Myocyte (in vitro differentiated cells): ENCODE results near the gene RENBP. TPM values are rescaled to one million over a fixed set of nuclear protein-coding genes. Genes with fewer than 3 reads are reported as not detected.
A peak's percentile ranks its signal among the peaks of the same experiment; 100 is the strongest.

ENCODE experiments used
- DNase-seq: peaks from one replicate; pipeline ENCODE4 v3.0.0-alpha.2; 2012; ENCODE audit warnings: low read depth
- total RNA-seq: library from RNA; depleted of rRNA; stranded (reverse); fragments of >200 nt; gene quantifications from 2 replicates; pipeline ENCODE4 v1.2.3, GENCODE V29; 2014

Gene RENBP
- total RNA-seq, 1 donor from 2014 or later, result 2.7 TPM

DNA sequence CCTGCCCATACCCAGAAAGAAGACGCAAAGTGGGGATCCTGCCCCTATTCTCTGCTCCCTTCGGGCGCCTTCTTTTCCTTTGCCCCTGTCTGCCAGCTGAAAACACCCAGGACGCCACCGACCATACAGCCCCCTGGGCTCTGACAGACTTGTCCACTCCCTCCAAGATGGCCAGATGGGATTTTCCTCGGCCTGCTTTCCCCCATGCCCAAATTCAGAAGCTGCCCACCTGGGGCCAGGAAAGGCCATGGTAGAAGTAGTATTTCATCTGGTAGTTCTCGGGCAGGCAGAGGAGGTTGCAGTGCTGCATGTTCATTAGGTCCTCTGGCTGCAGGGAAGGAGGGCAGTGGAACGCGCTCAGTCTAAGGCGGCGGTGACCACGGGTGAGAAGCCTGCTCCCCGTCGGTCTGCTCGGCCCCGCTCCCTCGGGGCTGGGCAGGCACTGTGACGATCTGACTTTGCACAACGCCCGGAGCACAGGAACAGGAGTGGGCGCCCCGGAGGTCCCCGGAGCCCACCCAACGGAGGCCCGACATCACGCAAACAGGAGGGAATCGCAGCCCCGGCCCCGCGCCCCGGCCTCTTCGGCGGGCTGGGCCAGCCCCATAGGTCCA is 10.2 kb downstream of the RENBP start:
- no peak for DNase-seq

DNA sequence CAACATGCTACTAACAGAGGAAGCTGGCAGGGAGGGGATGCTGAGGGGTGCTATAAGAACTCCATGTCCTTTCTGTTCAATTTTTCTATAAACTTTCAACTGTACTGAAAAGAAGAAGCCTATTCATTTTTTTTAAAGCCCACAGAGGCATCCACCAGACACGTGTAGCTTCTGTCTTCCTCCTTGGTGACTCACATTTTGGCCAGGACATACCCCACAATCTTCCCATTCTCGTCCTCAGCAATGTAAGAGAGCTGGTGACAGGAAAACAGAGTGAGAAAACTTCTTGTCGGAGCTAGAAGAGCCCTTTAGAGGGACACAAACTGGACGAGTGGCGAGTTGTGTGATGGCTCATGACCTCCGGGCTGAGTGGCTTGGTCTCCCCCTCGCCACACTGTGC is 10.7 kb downstream of the RENBP start:
- peak; percentile 27 for DNase-seq

DNA sequence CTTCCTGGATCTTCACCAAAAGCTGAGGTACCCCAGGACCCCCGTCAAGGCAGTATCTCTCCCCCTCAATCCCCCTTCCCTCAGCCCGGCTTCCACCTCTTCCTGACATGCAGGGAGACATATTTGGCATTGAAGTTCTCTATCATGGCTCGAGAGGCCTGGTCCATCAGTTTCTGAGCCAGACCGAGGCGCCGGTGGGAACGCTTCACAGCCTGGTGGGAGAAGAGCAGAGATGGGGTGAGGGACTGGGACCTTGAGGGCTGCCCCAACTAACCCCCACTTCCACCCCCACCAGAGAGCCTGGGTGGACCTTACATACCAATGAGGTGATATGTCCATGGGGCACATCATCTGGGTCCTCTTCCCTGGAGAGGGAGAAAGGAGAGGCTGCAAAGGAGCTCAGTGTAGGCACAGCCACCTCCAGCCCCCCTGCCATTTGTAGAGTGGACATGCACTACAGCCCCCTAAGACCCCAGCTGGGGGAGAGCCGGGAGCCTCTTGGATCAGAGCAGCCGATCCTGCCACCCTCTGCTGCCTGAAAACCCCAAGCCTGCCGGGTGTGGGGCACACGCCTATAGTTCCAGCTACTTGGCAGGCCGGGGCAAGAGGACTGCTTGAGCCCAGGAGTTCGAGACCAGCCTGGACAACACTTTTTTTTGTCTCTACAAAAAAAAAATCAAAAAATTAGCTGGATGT is 12.1 kb downstream of the RENBP start:
- no peak for DNase-seq

DNA sequence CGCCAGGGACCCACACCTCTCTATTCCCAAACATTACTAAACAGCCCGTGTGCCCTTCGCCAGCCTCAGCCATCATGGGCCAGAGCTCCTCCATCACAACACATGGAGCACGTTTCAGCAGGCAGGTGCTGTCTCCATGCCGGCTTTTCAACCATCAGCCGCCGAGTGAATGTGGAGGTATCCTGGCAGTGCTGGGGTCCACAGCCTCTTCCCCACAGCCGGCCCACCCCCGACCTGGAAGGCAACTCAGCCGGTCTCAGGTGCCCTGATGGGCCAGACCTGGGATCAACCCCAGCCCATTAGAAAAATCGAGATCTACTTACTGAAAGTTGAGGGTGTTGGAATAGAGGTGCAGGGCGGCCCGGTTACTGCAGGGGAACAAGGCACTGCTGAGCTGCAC is 12.7 kb downstream of the RENBP start:
- no peak for DNase-seq

DNA sequence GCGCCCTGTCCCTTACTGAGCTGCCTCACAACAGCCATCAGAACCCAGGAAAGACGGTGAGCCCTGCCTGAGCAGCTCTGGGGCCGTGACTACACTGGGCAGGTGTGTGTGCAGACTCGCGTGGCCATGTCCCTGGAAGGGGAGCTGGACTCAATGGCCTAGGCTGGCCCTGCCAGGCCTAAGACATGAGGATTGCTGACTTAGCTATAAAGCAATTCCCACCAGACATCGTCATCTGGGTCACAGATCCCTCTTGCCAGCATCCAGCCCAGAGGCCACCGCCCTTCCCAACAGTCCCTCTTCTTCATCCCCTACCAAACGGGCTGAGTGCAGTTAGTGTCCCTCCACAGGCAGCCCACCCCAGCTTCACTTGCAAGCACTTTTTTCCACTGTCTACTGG is 13.3 kb downstream of the RENBP start:
- no peak for DNase-seq

DNA sequence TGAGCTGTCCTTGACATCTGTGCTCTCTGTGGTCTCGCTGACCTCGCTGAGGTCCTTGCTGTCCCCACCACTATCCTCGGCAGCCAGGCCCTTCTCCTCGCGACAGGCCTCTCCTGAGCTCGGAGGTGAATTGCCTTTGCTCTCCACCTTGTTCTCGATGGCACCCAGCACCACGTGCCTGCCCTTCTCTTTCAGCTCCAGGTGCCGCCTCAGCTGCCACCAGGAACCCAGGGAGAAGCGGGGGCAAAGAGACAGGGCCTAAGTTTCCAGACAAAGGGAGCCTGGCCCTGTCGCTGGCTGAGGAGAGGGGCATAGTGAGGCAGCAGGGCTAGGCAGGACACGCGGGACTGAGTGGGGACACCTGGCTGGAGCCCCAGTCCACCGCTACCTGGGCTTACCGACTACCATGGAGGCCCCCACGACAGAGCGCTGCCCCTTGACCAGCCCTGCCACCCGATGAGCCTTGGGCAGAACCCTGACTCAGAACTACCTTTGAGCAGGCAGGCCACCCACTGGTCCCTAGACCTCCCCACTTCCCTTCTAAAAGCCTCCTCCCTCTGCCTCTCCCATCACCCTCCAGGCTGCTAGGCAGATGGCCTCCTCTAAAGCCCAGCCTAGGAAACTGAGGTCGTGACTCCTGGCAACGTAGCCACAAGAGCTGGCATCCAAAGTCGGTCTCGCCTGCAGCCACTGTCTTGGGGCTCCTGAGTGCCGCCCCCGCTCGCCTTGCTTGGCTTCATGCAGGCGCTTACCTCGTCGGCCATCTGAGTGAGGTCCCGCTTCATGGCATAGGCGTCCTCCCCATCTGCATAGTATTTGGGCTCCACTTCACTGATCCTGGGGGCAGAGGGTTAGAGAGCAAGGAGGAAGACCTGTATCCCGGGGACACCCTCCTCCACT is 14.2 kb downstream of the RENBP start:
- DNase-seq, result no peak

DNA sequence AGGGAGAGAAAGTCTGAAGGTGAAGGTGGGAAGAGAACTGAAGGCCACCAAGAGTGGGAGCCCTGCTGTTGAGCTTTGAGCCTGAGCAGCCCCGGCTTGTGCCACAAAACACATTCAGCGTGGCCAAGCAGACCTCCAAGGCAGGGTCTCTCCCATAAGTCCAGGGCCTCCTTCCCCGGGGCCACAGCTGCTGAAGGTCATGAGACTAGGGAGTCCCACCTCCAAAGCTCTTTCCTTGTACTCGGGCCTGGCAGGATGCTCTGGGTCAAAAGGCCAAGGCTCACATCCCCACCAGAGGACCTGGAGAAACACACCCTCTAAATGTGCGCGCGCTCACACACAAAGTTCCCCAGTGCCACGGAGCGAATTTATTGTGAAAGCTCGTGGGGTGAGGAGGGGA is 14.9 kb downstream of the RENBP start:
- no peak for DNase-seq

DNA sequence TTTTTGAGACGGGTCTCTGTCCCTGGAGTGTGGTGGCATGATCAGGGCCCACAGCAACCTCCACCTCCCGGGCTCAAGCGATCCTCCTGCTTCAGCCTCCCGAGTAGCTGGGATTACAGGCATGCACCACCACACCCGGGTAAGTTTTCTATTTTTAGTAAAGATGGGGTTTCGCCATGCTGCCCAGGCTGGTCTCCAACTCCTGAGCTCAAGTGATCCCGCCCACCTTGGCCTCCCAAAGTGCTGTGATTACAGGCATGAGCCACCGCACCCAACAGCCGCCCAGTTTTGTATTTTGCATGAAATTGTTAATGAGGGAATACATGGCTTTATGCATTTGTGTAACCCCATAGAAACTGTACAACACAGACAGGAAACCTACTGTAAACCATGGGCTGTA is 15.6 kb downstream of the RENBP start:
- DNase-seq, result no peak

DNA sequence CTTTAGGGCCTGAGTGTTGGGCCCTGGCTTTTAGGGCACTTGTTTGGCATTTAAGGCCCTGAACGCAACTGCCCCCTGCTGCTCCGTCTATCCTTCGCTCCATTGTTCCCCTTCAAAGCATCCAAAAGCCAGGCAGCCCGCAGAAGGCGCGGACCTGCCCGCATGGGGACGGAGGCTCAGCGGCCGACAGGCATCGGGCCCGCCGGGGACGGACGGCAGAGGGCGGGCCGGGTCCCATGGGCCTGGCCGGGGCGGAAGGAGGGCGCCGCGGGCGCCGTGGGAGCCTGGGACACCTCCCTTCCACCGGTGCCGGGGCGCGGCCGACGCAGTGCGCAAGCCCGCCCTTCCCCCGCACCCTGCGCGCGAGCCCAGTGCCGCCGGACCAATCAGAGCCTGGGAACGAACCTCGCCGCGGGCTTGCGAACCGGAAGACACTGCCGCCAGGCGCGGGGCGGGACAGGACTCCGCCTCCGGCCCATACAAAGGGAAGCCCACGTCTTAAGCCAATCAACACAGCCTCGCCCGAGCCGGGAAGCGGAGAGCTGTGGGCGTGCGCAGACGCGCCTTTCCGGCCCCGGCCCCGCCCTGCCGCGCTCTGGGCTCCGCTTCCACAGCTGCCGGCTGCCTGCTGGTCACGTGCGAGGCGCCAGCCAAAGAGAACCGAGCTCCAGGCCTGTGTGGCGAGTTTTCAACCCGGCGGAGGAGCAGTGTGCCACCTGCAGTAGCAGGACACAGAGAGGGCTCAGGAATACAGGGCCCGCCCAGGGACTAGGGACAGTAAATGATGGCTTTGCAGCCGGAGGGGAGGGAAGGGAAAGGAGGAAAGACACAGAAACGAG is 16.3 kb downstream of the RENBP start:
- peak; percentile 96 for DNase-seq

DNA sequence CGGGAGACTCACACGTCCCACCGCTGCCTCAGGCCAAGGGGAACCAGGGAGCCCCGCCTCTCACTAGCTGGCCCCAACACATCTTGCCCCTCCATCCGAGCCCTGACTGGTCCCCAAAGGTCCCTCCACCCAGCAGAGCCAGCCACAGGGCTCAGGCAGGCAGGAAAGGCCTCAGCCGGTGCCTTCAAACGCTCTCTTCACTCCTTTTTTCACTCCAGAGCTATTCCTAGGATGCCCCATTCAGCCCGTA is 16.8 kb downstream of the RENBP start:
- no peak for DNase-seq

DNA sequence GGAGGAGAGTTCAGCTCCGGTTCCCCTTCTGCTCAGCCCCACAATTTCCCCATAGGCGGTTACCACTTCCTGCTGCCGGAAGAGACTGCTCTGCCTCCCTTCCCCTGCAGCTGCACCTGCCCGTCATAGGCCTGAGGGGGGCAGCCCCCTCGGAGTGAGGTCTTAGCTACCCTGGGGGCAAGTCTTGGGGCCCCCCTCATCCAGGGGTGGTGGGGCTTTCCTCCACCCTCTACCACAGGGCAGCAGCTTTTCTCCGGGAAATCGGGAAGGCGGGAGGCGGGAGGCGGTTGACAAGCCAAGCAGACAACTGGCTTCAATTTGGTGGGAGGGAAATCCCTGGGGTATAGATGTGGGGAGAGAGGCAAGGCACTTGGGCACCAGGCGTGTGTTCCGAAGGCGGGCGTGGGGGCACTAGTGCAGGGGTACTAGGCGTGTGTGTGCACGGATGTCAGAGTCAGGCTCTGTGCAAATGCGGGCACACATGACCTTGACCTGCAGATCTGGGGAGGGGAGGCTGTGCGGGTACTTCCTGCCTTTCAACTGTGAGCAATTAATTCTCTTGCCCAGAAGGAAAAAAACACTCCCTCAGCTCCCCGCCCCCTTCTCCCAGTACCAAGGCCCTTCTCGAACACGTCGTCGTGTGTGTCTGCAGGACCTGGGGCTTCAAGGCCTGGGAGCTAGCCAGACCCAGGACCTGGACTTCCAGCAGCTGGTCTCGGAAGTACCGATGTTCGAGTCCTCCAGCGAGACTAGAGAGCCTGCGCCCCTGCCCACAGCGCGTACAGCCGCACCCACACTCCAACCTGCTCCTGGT is 17.4 kb downstream of the RENBP start:
- DNase-seq, result peak; percentile 63

DNA sequence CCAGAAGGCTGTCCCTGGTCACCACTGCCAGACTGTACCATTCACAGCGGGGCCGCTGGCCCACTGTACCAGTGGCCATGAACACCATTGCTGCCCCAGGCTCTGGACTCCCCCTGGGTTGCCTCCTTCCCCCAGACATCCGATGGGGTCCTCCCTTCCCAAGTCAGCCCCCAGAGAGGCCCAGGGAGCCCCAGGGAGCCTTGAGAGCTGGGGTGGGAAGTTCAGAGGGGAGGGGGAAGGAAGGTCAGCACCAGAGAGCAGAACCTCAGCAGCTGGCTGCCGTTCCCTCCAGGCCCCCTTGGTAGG is 17.9 kb downstream of the RENBP start:
- no peak for DNase-seq

DNA sequence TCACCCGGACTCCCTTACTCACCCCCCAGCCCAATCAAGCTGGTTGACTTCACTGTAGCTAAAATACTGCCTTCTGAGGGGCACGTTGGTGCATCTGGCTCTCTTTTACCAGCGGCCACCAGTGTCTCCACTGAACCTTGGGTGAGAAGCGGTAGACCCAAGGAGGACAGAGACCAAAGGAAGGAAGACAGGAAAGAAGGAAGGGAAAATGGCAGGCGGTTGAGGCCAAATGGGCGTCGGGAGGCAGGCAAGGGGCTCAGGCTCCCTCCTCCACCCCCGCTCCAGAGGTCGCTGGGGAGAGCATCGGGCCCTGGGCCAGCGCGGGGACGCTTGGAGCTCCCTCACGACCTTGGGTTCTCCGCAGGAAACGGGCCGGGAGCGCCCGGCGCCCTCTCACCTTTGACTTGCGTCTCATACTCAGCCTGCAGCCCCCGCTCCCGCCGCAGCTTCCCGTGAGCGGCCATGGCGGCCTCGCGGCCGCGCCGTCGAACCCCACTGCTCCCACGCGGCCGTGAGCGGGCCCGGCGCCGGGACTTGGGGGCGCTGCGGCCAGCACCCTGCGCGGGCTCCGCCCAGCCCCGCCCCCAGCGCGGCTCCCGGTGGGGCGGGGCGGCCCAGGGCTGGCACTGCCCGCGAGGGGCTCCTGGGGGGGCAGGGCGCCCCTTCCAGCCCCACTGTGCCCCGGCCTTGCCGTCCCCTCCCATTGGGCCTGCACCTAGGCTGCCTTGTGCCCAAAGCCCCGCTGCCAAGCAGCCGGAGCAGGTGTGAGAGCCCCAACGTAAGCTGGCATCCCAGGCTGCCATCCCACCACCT is 18.5 kb downstream of the RENBP start, which contains the start of gene ARHGAP4:
ARHGAP4 (minus strand) TSS at position 526 of the 813 bp plus-strand sequence; CDS start at position 464, 62 bp downstream.
- DNase-seq, result no peak

DNA sequence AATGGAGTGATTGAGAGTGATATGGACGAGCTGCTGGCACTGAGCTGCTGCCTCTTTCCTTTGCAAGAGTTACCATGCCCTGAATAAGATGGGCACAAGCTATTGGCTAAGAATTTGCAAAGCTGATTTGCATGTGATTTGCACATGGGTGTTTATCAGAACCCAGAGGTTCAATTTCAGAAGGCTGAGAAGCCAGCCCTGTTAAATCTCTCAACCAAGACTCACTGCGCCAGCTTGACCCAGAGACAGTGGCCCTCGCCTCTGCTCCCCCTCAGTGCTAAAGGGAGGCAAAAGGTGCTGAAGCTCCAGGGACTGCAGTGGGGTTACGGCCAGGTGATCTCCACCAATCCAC is 19.1 kb downstream of the RENBP start:
- no peak for DNase-seq

DNA sequence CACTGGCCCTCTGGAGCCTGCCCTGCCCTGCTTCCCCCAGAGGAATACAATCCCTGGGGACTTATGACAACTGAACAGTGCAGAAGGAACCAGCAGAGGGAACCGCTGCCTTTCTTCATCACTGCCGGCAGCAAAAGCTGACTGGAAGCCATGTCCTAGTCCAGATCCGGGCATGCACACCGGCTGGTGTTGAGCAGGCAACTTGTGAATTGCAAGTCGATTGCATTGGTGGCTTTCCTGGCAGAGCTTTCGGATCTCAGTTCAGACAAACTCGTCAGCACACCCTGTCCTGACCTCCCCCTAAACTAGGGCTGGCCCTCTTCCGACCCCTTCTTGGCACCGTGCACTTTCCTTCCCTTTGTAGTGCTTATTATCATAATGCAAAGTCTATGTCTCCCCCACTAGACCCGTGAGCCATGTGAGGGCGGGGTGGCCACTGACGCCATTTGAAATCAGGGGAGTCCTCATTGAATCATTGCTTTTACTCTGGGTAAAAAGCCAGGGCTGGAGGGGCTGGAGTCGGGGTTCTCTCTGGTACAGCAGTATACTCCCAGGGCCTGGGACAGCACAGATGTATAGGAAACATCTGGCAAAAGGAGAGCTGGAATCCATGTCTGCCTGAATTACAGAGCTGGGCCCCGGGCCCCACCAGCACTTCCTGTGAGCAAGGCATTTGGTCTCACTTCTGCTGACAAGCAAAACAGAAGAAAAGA is 20.1 kb downstream of the RENBP start:
- DNase-seq, result peak; percentile 41

DNA sequence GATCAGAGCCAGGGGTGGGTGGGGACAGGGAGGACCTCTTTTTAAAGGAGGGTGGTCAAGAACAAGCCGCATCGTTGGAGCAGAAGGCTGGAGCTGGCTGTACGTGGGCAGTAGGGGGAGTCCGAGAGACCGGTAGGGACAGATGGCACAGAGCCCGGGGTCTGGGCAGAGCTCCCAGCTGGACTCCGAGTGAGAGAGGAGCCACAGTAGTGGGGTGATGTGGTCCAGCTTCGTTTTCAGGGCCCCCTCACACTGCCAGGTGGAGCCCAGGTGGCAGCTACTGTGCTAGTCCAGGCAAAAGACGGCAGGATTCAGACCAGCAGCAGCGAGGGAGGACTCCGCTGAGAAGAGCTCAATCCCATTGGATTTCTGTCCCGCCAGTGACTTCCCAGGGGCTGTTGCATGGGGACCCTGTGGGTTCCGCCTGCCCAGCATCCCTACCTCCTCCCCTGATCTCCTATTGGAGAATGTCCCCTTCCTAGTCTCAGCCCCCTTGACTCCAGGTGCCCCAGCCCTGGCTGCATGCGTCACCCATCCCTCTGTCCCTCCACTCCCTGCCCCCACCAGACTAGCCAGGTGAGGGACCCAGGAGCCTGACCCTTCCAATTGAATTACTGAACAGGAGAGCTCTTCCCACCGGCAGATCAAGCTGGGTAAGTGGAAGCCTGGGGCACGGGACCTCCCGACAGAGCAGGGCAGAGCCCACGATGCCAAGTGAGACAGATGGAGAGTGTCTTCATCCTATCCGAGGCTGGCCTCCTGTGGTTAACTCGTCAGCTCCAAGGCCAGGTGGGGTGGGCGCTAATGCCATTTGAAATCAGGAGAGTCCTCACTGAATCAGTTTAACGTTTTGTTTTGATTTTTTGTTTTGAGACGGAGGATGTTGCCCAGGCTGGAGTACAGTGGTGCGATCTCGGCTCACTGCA is 21.2 kb downstream of the RENBP start:
- peak; percentile 65 for DNase-seq

DNA sequence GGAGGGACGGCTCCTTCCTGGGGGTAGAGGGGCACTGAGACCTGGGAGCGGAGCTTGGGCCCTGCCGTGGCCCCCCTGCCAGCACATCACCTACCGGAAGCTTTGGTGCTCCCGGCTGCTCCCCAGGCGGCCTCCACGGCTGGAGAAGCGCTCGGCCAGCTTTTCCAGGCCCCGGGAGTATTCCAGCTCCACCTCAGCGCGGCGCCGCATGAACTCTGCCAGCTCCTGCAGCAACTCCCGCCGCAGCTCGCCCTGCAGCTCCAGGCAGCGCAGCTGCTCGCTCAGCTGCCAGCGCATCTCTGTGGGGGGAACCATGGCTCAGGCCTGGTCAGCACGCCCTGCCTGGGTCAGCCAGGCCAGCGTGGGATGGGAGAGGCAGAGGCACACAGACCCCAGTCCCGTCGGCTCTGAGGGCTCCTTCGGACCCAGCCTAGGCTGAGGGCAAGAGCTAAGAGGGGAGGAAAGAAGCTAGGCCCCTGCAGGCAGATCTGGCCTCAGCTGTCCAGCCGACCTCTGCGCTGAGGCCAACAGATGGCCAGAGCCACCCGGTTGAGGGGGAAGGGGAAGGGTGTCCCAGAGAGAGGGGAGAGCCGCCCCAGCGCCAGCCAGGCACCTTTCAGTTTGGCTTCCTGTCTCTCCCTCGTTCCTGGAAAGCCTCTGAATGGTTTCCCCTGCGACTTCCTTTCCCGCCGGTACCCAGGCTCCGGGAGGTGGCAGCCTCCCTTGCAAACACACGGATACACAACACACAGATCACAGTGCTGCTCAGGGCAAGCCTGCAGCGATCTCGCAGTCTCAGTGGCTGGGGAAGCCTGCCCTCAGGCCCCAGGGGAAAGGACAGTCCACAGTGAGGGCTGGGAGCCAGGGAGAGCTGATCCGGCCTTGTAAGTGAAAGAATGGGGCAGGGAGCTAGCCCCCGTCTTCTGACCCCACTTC is 22.7 kb downstream of the RENBP start:
- DNase-seq, result peak; percentile 79
